C4-2B (cell line): ENCODE results near the gene FAM110A.

ENCODE experiments used
- ZFX ChIP-seq: fragments of 450-650 bp; IDR thresholded peaks from 2 replicates; pipeline ENCODE4 v1.6.1; 2017
- TF ChIP-seq, protein P1 (sequence below): fragments of 450-650 bp; conservative IDR thresholded peaks from 2 replicates; pipeline ENCODE4 v1.5.1; 2017; ENCODE audit warnings: mild to moderate bottlenecking

DNA sequence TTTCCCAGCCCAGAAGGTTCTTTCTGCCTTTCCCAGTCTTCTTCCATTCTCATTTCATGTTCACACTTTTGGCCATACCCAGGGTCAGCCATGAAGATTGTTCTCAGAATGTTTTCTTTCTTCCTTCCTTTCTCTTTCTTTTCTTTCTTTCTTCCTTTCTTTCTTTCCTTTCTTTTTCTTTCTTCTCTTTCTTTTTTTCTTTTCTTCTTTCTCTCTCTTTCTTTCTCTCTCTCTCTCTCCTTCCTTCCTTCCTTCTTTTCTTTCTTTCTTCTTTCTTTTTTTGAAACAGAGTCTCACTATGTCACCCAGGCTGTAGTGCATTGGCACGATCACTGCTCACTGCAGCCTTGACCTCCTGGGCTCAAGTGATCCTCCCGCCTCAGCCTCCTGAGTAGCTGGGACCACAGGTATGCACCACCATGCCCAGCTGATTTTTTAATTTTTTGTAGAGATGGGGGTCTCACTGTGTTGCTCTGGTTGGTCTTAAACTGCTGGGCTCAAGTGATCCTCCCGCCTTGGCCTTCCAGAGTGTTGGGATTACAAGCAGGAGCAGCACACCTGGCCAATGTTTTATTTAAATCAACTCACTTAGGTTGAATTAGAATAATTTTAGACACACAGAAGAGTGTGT is 13.1 kb upstream of the FAM110A start:
- TF ChIP-seq, protein P1, sequence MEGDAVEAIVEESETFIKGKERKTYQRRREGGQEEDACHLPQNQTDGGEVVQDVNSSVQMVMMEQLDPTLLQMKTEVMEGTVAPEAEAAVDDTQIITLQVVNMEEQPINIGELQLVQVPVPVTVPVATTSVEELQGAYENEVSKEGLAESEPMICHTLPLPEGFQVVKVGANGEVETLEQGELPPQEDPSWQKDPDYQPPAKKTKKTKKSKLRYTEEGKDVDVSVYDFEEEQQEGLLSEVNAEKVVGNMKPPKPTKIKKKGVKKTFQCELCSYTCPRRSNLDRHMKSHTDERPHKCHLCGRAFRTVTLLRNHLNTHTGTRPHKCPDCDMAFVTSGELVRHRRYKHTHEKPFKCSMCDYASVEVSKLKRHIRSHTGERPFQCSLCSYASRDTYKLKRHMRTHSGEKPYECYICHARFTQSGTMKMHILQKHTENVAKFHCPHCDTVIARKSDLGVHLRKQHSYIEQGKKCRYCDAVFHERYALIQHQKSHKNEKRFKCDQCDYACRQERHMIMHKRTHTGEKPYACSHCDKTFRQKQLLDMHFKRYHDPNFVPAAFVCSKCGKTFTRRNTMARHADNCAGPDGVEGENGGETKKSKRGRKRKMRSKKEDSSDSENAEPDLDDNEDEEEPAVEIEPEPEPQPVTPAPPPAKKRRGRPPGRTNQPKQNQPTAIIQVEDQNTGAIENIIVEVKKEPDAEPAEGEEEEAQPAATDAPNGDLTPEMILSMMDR = no peak
- no peak for TF ChIP-seq ZFX
